Naive thymus-derived CD8-positive, alpha-beta T cell (primary cell): Measurements from ENCODE around the gene BAIAP3. TPM values are rescaled to one million over a fixed set of nuclear protein-coding genes. Genes with fewer than 3 reads are reported as not detected.

ENCODE experiments used
- ATAC-seq, 2 donors: fragments of 150-1000 bp; cut with Tn5 transposase in 1 of 2; sonication (Bioruptor Pico), chemical (Tn5 transposase) in 1 of 2; 1 replicate in 1 of 2; 2 replicates in 1 of 2; pipeline ENCODE4 v1.10.0; 2021; ENCODE audit warnings: mild to moderate bottlenecking in 2 of 2, moderate library complexity in 2 of 2
- POLR2A ChIA-PET: fragments of 350-600 bp; sonication (Branson Sonifier 250); formaldehyde crosslinking; loops from one replicate; lab custom pipeline; 2021; ENCODE audit warnings: antibody characterized with exemption; lab: Charles Lee
- DNase-seq, 10 donors: peaks; one replicate each; pipeline versions ENCODE4 v3.0.0 to v3.0.0-alpha.2; 2020 to 2022
- H3K27ac Mint-ChIP-seq, 10 donors: one replicate each; pipeline ENCODE4 v1.8.0; 2020 to 2022; ENCODE audit warnings: mild to moderate bottlenecking in 10 of 10, mixed read lengths in 10 of 10, moderate library complexity in 4 of 10, inconsistent platforms in 1 of 10
- H3K27me3 Mint-ChIP-seq, 5 donors: one replicate each; pipeline ENCODE4 v1.8.0; 2021 to 2022; ENCODE audit warnings: mixed read lengths in 5 of 5
- H3K36me3 Mint-ChIP-seq, 3 donors: one replicate each; pipeline ENCODE4 v1.8.0; 2020 to 2022; ENCODE audit warnings: mixed read lengths in 3 of 3, mild to moderate bottlenecking in 2 of 3, inconsistent platforms in 1 of 3
- H3K4me1 Mint-ChIP-seq, 4 donors: one replicate each; pipeline ENCODE4 v1.8.0; 2021 to 2022; ENCODE audit warnings: mixed read lengths in 4 of 4
- H3K4me3 Mint-ChIP-seq, 10 donors: one replicate each; pipeline ENCODE4 v1.8.0; 2020 to 2022; ENCODE audit warnings: mild to moderate bottlenecking in 10 of 10, mixed read lengths in 10 of 10, moderate library complexity in 6 of 10, inconsistent platforms in 1 of 10
- H3K9me3 Mint-ChIP-seq, 9 donors: one replicate each; pipeline ENCODE4 v1.8.0; 2020 to 2022; ENCODE audit warnings: mixed read lengths in 9 of 9, mild to moderate bottlenecking in 3 of 9, inconsistent platforms in 1 of 9, moderate library complexity in 1 of 9
- polyA plus RNA-seq, 3 donors: library from polyadenylated mRNA; unstranded; fragments of 300-500 nt; fragmentation: Illumina TruSeq; gene quantifications; one replicate each; pipeline ENCODE4 v1.2.3, GENCODE V29; 2021
- total RNA-seq, 8 experiments: library from RNA in 2 of 8; stranded (reverse) in 2 of 8; gene quantifications; one replicate each; pipeline ENCODE4 v1.2.3 and lab custom pipeline; 2021 to 2026

BAIAP3 gene
- total and polyA plus RNA-seq, 5 experiments from 2014 or later = 0.06 to 5.3 (median 1.5) TPM

DNA sequence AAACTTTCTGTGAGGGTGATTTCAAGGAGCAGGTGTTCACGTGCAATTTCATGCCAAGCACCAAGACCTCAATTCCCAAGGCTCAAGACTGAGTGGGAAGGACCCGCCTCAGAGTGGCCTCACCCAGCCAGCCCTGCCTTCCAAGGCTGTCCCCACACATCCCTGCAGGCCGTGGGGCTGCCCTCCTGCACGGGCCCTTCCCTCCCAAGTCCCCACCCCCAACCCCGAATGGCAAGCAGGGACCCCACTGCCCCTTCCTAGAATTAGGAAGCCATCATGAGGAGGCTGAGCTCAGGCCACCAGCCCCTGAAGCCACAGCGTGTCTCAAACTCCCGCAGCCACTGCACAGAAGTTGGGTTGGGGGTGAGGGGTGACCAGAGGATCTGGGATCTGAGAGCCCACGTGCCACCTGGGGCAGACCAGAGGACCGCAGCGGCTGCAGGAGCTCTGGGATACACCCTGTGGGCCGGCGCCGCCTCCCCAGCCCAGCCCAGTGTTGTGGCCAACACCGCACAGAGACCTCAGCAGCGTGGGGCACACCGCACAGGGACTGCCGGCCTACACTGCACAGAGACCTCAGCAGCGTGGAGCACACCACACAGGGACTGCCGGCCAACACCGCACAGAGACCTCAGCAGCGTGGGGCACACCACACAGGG is 39.0 kb downstream of the BAIAP3 start:
- POLR2A ChIA-PET = no interaction called here
- Mint-ChIP-seq H3K27me3 (no peaks in the 10 kb centered on the region), H3K27ac (no peak overlapping the region), H3K9me3 (no peaks in the 10 kb centered on the region), H3K4me3 (no peak overlapping the region), H3K36me3 (peaks cover 0 to 25% (median 0%) of the 10 kb centered on the region in 3 donors), H3K4me1 (peaks cover 0 to 3% (median under 1%) of the 10 kb centered on the region in 4 donors)
- DNase-seq (no peak), ATAC-seq (no peak)

GRCh38 chr16:1374418-1375297 is 41.2 kb downstream of the BAIAP3 start:
- H3K4me1 Mint-ChIP-seq = peaks cover 8 to 17% (median 12%) of the 10 kb centered on the region in 4 donors
- ATAC-seq (no peak), DNase-seq (no peak)
- H3K36me3 Mint-ChIP-seq = peaks cover 0 to 19% (median 0%) of the 10 kb centered on the region in 3 donors
- no peaks in the 10 kb centered on the region for H3K27me3 Mint-ChIP-seq
- POLR2A ChIA-PET = no interaction called here
- H3K27ac Mint-ChIP-seq = peak overlapping the region in 1 of 10 donors; percentile 36
- no peak overlapping the region for H3K4me3 Mint-ChIP-seq
- H3K9me3 Mint-ChIP-seq = no peaks in the 10 kb centered on the region

- POLR2A ChIA-PET = no interaction called here
- Mint-ChIP-seq H3K9me3 (no peaks in the 10 kb centered on the region), H3K36me3 (peaks cover 0 to 19% (median 0%) of the 10 kb centered on the region in 3 donors), H3K4me1 (peaks cover 11 to 23% (median 17%) of the 10 kb centered on the region in 4 donors), H3K4me3 (no peak overlapping the region), H3K27me3 (no peaks in the 10 kb centered on the region), H3K27ac (peak overlapping the region in 1 of 10 donors; percentile 24)
- no peak for ATAC-seq
- DNase-seq = no peak
Observed at GRCh38 chr16:1375298-1375640, 41.8 kb downstream of the BAIAP3 start.

- Mint-ChIP-seq H3K27me3 (no peaks in the 10 kb centered on the region), H3K4me3 (no peak overlapping the region), H3K27ac (peak overlapping the region in 2 of 10 donors; percentile 24), H3K9me3 (no peaks in the 10 kb centered on the region), H3K4me1 (peaks cover 11 to 23% (median 18%) of the 10 kb centered on the region in 4 donors), H3K36me3 (peaks cover 0 to 22% (median 0%) of the 10 kb centered on the region in 3 donors)
- POLR2A ChIA-PET = no interaction called here
- DNase-seq (no peak), ATAC-seq (no peak)
Observed at GRCh38 chr16:1375741-1376410, 42.4 kb downstream of the BAIAP3 start.

DNA sequence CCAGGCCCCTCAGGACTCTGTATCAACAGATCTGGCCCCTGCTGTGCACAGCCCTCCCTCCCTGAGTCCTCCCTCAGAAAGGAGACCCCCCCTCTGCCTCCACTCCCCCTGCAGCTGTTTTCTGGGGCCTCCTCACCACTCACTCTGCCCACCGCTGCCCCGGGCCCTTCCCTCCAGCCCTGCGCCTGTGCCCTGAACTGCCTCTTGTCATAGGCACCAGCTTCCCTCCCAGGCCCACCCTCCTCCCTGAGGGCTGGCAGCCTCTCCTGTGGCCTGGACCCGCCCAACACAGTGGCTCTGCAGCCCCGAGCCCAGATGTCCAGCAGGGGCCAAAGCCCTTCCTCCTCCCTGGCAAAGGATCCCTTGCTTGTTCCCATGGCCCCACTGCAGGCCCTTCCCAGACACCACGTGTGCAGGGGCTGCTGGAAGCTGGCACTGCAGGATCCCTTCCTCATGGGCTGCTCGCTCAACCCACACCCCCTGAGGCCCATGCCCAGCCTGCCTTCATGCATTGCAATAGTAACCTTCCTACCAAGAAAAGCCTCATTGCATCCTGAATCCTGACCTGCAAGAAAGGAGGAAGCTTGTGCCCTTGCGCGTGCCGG is 44.1 kb downstream of the BAIAP3 start:
- Mint-ChIP-seq H3K4me3 (peak overlapping the region in 3 of 10 donors; percentile 10 to 78 (median 19)), H3K36me3 (peaks cover 0 to 31% (median 2%) of the 10 kb centered on the region in 3 donors), H3K9me3 (no peaks in the 10 kb centered on the region), H3K27ac (peak overlapping the region in 3 of 10 donors; percentile 32 to 89 (median 82)), H3K27me3 (no peaks in the 10 kb centered on the region), H3K4me1 (peaks cover 11 to 23% (median 18%) of the 10 kb centered on the region in 4 donors)
- POLR2A ChIA-PET = no interaction called here
- no peak for DNase-seq
- ATAC-seq = no peak

DNA sequence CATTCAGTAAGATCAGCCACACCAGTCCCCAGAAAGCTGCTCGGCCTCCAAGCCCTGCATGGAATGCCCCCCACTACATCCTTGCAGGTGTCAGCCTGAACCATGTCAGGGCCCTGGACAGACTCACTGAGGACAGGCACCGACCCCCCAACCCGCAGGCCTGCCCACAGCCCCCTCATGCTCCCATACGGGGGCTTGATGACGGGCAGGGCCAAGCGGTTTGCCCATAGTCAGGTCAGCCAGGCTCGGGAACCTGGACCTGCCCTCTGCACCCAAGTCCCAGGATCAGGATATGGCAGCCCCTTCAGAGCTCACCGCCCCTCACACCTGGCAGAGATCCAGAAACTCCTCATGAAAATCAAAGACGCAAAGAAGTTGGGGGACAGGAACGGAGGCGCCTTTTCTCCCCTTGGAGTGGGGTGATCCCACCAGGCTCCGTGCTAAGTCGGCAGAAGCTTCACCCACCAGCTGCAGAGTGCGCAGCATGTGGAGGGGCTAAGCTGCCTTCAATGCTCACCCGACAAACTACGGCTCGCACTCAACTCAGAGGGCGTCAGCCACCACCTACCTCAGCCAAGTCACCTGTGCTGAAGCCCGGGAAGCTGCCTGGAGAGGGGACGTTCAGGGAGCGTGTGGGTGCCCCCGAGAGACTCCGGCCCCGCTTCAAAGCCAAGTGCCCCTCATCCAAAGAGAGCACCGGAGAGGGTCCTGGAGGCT is 44.8 kb downstream of the BAIAP3 start:
- H3K4me1 Mint-ChIP-seq = peaks cover 11 to 23% (median 18%) of the 10 kb centered on the region in 4 donors
- POLR2A ChIA-PET = no interaction called here

GRCh38 chr16:1378804-1379303 is 45.4 kb downstream of the BAIAP3 start:
- H3K36me3 Mint-ChIP-seq = peaks cover 0 to 38% (median 2%) of the 10 kb centered on the region in 3 donors
- POLR2A ChIA-PET = no interaction called here
- ATAC-seq (peak; percentile 58 to 65), DNase-seq (peak in 6 of 10 donors; percentile 7 to 48 (median 28))
- H3K9me3 Mint-ChIP-seq = no peaks in the 10 kb centered on the region
- H3K4me3 Mint-ChIP-seq = peak overlapping the region in 8 of 10 donors; percentile 43 to 64 (median 56)
- H3K27ac Mint-ChIP-seq = peak overlapping the region in 4 of 10 donors; percentile 46 to 82 (median 64)
- no peaks in the 10 kb centered on the region for H3K27me3 Mint-ChIP-seq
- peaks cover 11 to 23% (median 18%) of the 10 kb centered on the region in 4 donors for H3K4me1 Mint-ChIP-seq

More for the DNA sequence above, 44.8 kb downstream of the BAIAP3 start:
- H3K27me3 Mint-ChIP-seq = no peaks in the 10 kb centered on the region
- peak overlapping the region in 8 of 10 donors; percentile 37 to 78 (median 61) for H3K4me3 Mint-ChIP-seq
- H3K27ac Mint-ChIP-seq = peak overlapping the region in 4 of 10 donors; percentile 44 to 82 (median 72)
- ATAC-seq = no peak
- H3K36me3 Mint-ChIP-seq = peaks cover 0 to 38% (median 2%) of the 10 kb centered on the region in 3 donors
- DNase-seq = no peak
- H3K9me3 Mint-ChIP-seq = no peaks in the 10 kb centered on the region

GRCh38 chr16:1379304-1380076 is 46.0 kb downstream of the BAIAP3 start:
- peak overlapping the region in 8 of 10 donors; percentile 41 to 77 (median 60) for H3K27ac Mint-ChIP-seq

DNA sequence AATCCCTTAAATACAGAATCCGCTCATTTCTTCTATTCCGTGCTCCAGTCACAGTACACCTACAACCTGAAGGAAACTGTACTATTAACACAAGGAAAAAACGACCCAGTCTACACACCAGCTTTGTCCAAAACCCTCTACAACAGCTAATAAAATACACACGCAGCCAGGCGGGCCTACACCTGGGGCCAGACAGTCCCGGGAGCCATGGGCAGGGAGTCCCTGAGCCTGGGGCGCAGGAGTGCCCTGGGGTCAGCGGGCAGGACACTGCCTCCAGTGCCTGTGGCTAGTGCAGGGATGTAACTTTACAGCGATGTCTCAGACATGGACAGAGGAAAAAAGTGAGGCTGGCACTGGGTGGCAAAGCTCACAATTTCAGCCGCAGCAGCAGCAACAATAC is 46.8 kb downstream of the BAIAP3 start:
- no peak for ATAC-seq
- Mint-ChIP-seq H3K9me3 (no peaks in the 10 kb centered on the region), H3K27me3 (no peaks in the 10 kb centered on the region), H3K4me3 (peak overlapping the region; percentile 66 to 86 (median 78)), H3K36me3 (peaks cover 0 to 43% (median 6%) of the 10 kb centered on the region in 3 donors), H3K4me1 (peaks cover 14 to 23% (median 18%) of the 10 kb centered on the region in 4 donors), H3K27ac (peak overlapping the region in 7 of 10 donors; percentile 41 to 84 (median 62))
- DNase-seq = no peak
- POLR2A ChIA-PET = interaction anchor here (0.8 to 1.4 kb wide), 3 partner anchors 25 to 37 kb away, joined by 3 to 5 read pairs (median 4); no protein-coding TSS in a partner anchor

More at GRCh38 chr16:1379304-1380076, 46.0 kb downstream of the BAIAP3 start:
- peaks cover 0 to 38% (median 2%) of the 10 kb centered on the region in 3 donors for H3K36me3 Mint-ChIP-seq
- peak overlapping the region; percentile 66 to 86 (median 78) for H3K4me3 Mint-ChIP-seq
- ATAC-seq (peak; percentile 75 to 77), DNase-seq (peak in 9 of 10 donors; percentile 38 to 76 (median 56))
- H3K9me3 Mint-ChIP-seq = no peaks in the 10 kb centered on the region
- POLR2A ChIA-PET = interaction anchor here (1.0 to 1.4 kb wide), 2 partner anchors 24 to 26 kb away, joined by 4 to 5 read pairs; no protein-coding TSS in a partner anchor
- H3K27me3 Mint-ChIP-seq = no peaks in the 10 kb centered on the region
- H3K4me1 Mint-ChIP-seq = peaks cover 11 to 23% (median 18%) of the 10 kb centered on the region in 4 donors

DNA sequence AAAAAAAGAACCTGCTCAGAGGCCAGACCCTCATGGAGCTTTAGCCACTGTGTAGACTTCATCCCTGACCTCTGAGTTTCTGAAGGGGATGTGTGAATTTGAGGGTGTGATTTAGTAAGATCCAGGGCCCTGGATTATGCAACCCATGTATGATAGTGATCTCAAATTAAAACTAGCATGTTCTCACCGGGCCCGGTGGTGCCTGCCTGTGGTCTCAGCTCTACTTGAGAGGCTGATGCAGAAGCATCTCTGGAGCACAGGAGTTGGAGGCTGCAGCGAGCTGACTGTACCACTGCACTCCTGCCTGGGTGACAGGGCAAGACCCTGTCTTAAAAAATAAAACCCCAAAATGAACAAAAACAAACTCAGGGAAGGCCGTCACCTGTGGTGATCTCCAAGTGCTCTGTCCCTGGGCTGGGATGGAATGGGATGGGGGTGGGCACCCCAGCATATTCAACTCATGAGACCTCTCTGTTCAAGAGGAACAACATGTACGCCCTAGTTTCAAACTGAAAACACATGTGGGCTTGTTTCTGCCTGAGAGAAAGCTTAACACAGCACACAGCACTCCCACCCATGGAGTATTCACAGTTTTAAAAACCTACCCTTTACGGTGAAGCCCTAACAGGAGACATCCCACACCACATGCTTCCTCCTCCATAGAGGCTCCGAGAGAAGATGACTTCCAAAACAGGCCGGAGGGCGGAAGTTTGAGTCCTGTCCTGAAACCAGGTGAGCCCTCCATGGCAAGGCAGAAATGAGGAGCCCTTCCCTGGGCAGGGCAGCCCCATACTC is 48.4 kb downstream of the BAIAP3 start:
- Mint-ChIP-seq H3K9me3 (no peaks in the 10 kb centered on the region), H3K27me3 (no peaks in the 10 kb centered on the region), H3K27ac (no peak overlapping the region), H3K4me3 (no peak overlapping the region), H3K4me1 (peaks cover 11 to 23% (median 18%) of the 10 kb centered on the region in 4 donors), H3K36me3 (peaks cover 0 to 40% (median 6%) of the 10 kb centered on the region in 3 donors)
- ATAC-seq = no peak
- DNase-seq = no peak
- POLR2A ChIA-PET = interaction anchor here (1.2 kb wide), 1 partner anchor 324 kb away, joined by 3 read pairs; the partner anchor contains the start of gene MAPK8IP3
